ENCODE measurements around the gene MGAT1.
"Not testable (repeated sequence)": the region's sequence is repeated elsewhere in the genome, so short reads cannot be mapped to it uniquely, and the experiment has no call there.

MGAT1 gene

DNA sequence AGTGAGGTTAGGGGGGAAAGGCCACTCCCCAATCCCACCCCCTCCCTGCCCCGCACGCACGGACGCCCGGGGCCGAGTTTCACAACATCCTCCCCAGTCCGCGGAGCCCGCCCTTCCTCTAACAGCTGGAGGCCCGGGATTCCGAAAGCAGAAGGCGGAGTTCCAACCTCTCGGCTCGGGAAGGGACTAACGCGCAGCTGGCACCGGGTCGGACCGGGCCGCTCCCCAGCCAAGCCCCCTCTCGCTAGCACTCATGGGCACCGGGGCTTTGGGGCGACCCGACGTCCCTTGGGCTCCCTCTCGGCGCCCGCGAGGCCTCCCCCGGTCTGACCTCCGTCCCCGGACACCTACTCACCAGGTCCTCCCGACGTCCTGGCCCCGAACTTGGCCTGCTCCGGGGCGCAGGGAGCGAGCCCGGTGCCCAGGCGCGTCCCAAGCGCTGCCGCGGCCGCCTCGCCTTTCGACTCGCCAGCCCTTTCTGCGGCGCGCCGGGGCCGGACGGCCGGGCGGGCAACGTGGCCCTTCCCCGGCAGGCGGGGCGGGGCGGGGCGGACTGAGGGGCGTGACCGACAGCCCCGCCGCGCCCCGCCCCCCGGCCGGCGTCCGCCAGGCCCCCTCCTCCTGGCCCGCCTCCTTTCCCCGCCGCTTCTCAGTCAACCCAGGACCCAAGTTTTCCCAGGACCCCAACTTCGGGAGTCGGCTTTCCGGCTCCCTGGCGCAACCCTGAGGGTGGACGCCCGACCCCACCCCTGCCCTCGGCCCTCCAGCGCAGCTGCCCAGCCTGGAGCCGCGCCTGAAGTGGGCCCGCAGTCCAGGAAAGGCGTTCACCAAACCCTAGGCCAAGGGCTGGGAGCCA, at the start of gene MGAT1:
TSS of gene MGAT1 (minus strand) at position 482 of the 856 bp plus-strand sequence. CDS start 9,835 bp downstream, outside the sequence.
- DNase-seq: peak; percentile 70

GRCh38 chr5:180850434-180851078, 48.0 kb upstream of the MGAT1 start:
- no peak for DNase-seq

GRCh38 chr5:180849827-180850226, 47.2 kb upstream of the MGAT1 start:
- DNase-seq: no peak

DNA sequence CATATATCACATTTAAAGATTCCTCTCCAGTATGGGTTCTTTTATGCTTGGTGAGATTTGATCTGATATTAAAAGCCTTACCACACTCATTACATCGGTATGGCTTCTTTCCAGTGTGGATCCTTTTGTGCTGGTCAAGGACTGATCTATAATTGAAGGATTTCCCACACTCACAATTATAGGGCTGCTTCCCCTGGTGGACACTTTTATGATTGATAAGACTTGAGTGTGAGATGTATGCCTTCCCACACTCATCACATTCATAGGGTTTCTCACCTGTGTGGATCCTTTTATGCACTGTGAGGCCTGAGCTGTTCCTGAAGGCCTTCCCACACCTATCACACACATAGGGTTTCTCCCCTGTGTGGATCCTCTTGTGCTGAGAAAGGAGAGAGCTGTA, 46.3 kb upstream of the MGAT1 start:
- no peak for DNase-seq

DNA sequence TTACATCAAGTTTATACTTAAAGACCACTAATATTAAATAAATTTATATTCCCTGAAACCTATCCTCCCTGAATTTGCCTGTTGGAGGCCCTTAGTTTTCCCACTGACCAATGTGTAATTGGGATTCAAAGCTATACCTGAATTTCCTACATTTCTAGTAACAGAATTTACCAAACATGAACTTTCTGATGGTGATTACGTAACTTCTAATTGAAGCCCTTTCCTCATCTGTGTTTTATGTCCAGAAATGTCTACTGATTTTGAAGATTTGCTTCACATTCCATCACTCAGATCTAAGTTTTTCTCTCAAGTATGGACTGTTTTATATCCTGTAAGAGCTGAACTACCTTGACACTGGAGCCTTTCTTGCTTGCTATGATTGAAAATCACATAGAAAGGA, 45.7 kb upstream of the MGAT1 start:
- DNase-seq: no peak

DNA sequence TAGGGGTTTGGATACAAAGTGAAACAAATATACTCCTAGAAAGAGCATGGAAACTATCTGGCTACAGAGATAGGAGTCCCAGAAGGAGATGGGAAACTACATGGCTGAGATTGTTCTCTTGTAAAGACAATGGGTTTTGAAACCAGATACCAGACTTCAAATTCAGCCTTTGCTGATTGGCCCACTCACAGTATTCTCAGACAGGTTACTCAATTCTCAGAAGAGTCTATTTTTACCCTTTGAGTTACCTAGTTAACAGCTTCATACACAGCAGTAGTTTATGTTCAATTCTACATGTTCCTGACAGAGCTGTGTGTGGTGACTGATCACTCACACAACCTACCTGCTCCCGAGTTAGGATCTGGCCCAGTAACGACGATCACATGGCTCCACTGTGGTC, 44.4 kb upstream of the MGAT1 start:
- DNase-seq: no peak

- no peak for DNase-seq
Observed at GRCh38 chr5:180844858-180845257, 42.3 kb upstream of the MGAT1 start.

GRCh38 chr5:180844432-180844831, 41.8 kb upstream of the MGAT1 start:
- DNase-seq: no peak

GRCh38 chr5:180839935-180840334, 37.3 kb upstream of the MGAT1 start:
- no peak for DNase-seq

DNA sequence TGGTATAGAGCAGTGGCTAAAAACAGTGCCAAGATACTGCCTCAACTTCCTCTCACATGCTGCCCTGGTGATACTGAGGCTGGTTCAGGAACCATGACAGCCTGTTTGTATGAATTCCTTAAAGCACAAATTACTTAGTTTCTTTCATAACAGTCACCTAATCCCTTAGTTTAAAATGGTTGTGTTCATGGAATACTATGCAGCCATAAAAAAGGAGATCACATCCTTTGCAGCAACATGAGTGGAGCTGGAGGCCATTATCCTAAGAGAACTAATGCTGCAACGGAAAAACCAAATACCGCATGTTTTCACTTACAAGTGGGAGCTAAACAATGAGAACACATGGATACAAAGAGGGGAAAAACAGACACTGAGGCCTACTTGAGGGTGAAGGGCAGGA, 36.6 kb upstream of the MGAT1 start:
- no peak for DNase-seq

DNA sequence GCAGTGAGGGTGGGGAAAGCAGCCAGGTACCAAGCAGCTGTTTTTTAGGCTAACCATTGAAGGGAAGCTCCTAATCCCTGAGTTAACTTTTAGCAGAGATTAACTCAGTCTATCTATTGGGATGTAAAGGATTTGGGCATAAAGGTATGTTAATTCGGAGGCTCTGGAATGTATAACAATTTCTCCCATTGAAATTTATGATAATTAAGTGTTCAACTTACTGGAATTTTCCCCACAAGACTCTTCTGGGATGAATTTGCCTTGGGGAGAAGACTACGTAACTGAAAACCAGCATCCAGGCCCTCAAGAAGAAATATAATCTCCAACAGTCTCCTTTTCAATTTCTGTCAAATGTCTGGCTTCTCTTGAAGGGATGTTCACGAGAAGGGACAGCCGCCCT, 34.9 kb upstream of the MGAT1 start:
- DNase-seq: no peak

GRCh38 chr5:180832638-180833068, 30.0 kb upstream of the MGAT1 start:
- peak; percentile 53 for DNase-seq

- DNase-seq: peak; percentile 79
Observed at GRCh38 chr5:180831139-180832093, 28.8 kb upstream of the MGAT1 start.

GRCh38 chr5:180830253-180831138, 27.9 kb upstream of the MGAT1 start:
- DNase-seq: peak; percentile 81

- DNase-seq: no peak
Observed at GRCh38 chr5:180829726-180830125, 27.1 kb upstream of the MGAT1 start.

- DNase-seq: not testable (repeated sequence)
Observed at GRCh38 chr5:180828756-180829531, 26.3 kb upstream of the MGAT1 start.

- not testable (repeated sequence) for DNase-seq
Observed at GRCh38 chr5:180827374-180827773, 24.8 kb upstream of the MGAT1 start.

DNA sequence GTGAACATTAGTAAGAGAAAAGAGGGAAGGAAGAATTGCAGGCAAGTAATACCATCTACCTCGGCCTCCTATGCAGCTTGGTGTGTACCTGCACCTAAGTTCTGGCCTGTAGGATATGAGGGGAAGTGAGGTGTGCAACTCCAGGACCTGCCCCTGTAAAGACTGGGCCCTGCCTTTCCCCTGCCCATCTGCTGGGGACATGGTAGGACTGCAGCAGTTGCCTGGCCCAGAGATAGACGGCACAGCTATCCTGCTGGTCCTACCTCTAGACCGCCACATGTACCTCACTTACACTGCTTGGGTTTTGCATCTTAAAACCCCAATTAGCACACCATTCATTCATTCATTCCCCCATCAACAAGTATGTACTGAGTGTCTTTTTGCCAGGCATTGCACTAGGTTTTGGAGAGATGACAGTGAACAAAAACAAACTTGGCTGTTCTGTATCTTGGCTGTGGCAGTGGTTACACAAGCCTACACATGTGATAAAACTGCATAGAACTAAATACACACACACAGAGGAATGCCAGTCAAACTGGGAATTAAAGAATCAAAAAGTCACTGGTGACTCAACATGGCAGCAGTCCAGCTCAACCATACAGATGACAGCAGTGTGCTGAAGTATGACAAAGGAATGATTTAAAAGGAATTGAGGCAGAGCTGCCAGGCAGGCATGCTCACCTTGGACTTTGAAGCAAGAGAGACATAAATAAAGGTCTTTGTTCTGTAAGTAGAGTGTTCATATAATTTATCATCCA, 23.3 kb upstream of the MGAT1 start:
- DNase-seq: no peak

GRCh38 chr5:180824630-180825476, 22.2 kb upstream of the MGAT1 start:
- DNase-seq: no peak
